ENCODE data around the gene DCAKD. TPM values are rescaled to one million over a fixed set of nuclear protein-coding genes. Genes with fewer than 3 reads are reported as not detected.

The DCAKD gene
- total RNA-seq, 1 donor from 2014 or later: 76.4 TPM

- DNase-seq (ENCODE audit: low spot score): no peak
Measured at GRCh38 chr17:45004388-45004787, 47.0 kb downstream of the DCAKD start.

- no peak for DNase-seq (ENCODE audit: low spot score)
Measured at GRCh38 chr17:45003877-45004276, 47.6 kb downstream of the DCAKD start.

GRCh38 chr17:45001310-45001709, 50.1 kb downstream of the DCAKD start:
- DNase-seq (ENCODE audit: low spot score): no peak

- DNase-seq (ENCODE audit: low spot score): no peak
Measured at GRCh38 chr17:44999433-44999832, 52.0 kb downstream of the DCAKD start.

- DNase-seq (ENCODE audit: low spot score): no peak
Measured at GRCh38 chr17:44998646-44999045, 52.8 kb downstream of the DCAKD start.

GRCh38 chr17:44997733-44998520, 53.5 kb downstream of the DCAKD start:
- DNase-seq (ENCODE audit: low spot score): no peak

GRCh38 chr17:44996304-44996703, 55.1 kb downstream of the DCAKD start:
- no peak for DNase-seq (ENCODE audit: low spot score)

- DNase-seq (ENCODE audit: low spot score): no peak
Measured at GRCh38 chr17:44995436-44996001, 55.9 kb downstream of the DCAKD start.

- no peak for DNase-seq (ENCODE audit: low spot score)
Measured at GRCh38 chr17:44992242-44992939, 59.0 kb downstream of the DCAKD start.

- DNase-seq (ENCODE audit: low spot score): no peak
Measured at GRCh38 chr17:44990994-44991393, 60.4 kb downstream of the DCAKD start.

GRCh38 chr17:44989552-44990138, 61.8 kb downstream of the DCAKD start:
- no peak for DNase-seq (ENCODE audit: low spot score)

- no peak for DNase-seq (ENCODE audit: low spot score)
Measured at GRCh38 chr17:44988044-44988942, 63.1 kb downstream of the DCAKD start.

- DNase-seq (ENCODE audit: low spot score): no peak
Measured at GRCh38 chr17:44983563-44983962, 67.9 kb downstream of the DCAKD start.

- DNase-seq (ENCODE audit: low spot score): no peak
Measured at GRCh38 chr17:44982113-44982702, 69.2 kb downstream of the DCAKD start.

- DNase-seq (ENCODE audit: low spot score): no peak
Measured at GRCh38 chr17:44981221-44981968, 70.0 kb downstream of the DCAKD start.

- peak; percentile 59 for DNase-seq (ENCODE audit: low spot score)
Measured at GRCh38 chr17:44979426-44979995, 71.9 kb downstream of the DCAKD start.

GRCh38 chr17:44978807-44979206, 72.6 kb downstream of the DCAKD start:
- DNase-seq (ENCODE audit: low spot score): no peak

GRCh38 chr17:44977814-44978550, 73.5 kb downstream of the DCAKD start:
- no peak for DNase-seq (ENCODE audit: low spot score)

- DNase-seq (ENCODE audit: low spot score): no peak
Measured at GRCh38 chr17:44977065-44977464, 74.4 kb downstream of the DCAKD start.
